Stimulated activated CD4-positive, alpha-beta T cell treated with anti-CD3 and anti-CD28 coated beads, TNF-alpha, amount 100 ng/mL, for 48 hours (primary cell): ENCODE measurements around the gene PRRC1.
A peak's percentile ranks its signal among the peaks of the same experiment; 100 is the strongest.
"Not testable (repeated sequence)": the region's sequence is repeated elsewhere in the genome, so short reads cannot be mapped to it uniquely, and the experiment has no call there.

ENCODE experiments used
- DNase-seq, 3 donors: peaks; one replicate each; pipeline ENCODE4 v3.0.0-alpha.2; 2020; ENCODE audit warnings: low read depth in 3 of 3

The PRRC1 gene

DNA sequence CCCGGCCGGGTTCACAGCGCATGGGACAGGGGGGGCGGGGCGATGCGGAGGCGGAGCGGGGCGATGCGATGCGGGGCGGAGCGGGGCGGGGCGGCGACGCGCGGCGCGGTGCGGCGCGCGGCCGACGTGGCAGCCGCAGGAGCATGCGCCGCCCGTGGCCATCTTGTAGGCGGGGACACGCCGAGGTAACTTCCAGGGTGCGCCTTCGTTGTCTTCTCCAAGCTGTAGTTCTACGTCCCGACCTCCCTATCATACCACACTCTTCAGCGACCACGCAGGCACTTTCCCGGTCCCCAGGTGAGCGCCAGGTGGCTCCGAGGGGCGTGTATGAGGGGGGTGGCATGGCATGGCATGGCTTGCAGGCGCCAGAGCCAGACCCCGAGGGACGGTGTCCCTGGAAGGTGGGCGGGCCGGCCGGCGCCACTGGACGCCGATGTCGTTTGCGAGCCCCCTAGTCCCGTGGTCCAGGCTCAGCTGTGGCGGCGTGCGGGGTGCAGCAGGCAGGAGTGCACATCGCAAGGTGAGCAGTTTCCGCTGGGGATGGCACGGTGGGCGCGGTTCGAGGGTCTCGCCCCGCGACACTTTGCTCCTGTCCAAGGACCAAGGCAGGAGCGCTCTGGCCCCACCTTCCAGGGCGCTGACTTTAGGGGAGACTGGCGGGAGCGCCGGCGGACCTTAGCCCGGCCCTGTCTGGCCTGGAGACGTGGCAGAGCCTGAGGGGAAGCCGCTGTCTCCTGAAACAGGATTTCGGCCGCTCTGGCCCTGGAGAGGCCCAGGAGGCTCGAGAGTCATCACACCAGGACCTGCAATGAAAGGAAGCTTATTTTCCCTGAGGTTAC is at the start of gene PRRC1:
Gene PRRC1, plus strand, starts transcription at position 161 of the 839 bp plus-strand sequence. CDS start 5,840 bp downstream, outside the sequence.
- DNase-seq: peak; percentile 58 to 79 (median 62)

DNA sequence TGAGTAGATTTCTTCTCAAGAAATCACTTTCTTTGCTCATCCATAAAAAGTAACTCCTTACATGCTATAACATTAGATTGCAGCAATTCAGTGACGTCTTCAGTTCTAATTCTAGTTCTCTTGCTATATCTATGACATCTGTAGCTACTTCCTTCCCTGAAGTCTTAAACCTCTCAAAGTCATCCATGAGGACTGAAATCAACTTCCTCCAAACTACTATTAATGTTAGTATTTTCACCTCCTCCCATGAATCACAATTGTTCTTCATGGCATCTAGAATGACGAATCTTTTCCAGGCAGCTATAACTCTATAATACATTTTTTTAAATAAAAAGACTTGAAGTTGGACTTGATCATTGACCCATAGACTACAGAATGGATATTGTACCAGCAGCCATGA is 46.2 kb upstream of the PRRC1 start:
- no peak for DNase-seq

DNA sequence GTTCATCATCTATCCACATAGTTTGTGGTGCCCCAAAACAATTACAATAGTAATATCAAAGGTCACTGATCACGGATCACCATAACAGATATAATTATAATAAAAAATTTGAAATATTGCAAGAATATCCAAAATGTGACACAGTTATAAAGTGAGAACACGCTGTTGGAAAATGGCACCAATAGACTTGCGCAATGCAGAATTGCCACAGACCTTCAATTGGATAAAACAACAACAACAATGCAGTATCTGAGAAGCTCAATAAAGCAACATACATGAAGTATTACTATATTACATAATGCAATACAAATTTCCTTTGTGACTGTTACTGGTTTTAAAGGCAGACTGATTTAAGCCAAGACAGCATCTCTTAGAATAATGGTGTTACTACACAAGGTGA is 44.7 kb upstream of the PRRC1 start:
- no peak for DNase-seq

DNA sequence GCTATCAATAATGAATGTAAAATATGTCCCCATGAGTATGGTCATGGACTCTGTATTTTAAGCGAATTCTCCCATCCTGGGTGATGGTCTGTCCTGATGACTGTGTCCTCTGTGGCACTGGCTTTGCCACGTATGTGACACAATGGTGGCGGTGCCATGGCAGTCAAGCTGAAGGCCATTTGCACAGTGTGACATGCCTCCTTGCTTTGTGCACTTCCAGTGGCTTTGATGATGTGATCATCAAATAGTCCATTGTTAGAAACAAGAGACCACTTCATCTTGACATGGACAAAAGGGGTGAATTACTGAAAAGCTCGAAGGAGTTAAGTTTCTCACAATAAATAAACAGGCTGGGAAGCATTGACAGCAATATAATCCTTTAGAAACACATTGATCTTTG is 31.0 kb upstream of the PRRC1 start:
- DNase-seq: no peak

DNA sequence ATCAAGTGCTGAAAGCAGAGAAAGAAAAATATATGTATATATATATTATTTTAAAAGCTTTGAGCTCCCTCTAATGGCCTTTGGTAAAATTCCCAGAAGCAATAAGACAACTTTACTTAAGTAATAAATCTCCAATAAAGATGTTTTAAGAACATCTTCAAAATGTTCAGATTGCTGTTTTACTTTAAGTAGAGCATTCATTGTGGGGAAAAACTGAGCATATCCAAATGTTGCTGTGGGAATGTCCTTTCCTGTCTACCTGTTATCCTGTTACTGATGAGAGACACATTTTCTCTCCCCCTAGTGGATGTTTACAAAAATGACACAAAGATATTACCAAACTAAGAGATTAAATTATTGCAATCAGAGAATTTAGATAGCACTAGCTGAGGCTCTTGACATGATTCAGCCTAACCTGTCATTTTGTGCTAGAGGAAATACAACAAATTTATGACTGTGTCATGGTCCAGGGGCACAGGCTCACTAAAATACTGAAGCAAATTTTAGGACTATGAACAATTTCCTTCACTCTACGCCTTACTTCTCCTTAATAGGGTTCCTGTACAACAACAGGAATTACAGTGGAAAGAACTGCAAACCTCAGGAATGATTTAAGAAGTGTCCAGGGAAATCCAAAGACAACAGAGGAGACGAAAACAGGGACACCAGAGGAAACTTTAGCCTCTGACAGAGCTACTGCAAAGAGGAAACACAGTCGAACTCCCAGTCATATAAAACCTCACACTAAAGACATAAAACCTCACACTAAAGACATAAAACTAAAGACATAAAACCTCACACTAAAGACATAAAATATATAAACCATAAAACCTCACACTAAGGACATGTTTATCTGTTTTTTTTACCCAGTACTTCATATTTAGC is 24.3 kb upstream of the PRRC1 start:
- DNase-seq: no peak

DNA sequence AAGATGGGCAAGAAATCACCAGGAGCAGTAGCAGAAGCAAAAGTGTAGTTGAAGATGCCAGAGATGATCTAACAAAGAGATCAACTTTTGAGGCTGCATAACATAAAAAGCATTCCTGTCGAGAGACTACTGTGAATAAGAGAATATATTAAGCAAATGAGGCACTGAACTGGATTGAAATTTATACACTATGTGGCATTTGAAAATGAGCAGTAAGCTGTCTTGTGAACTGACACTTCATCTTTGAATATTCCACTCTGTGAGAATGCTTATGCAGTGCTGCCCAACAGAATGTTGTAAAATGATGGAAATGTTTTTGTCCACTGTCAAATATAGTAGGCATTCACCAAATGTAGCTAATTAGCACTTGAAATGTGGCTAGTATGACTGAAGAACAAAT is 18.9 kb upstream of the PRRC1 start:
- DNase-seq: no peak

DNA sequence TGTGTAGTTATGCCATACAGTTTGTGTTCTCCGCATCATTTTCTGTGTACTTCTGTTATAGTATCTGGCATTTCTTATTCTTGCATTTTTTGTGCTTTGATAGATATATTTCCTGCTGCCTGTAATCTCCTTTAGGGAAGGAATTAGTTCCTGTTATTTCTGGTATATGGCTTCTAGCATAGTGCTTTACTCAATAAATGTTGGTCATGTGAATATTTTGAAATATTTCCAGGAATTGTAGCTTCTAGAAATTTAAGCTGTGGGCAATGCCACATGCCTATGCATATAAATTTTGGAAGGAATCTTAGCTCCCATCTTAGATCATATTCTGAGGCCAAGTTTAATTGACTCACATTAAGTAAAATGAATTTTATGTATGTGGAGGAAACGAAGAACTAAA is 11.5 kb upstream of the PRRC1 start:
- no peak for DNase-seq

DNA sequence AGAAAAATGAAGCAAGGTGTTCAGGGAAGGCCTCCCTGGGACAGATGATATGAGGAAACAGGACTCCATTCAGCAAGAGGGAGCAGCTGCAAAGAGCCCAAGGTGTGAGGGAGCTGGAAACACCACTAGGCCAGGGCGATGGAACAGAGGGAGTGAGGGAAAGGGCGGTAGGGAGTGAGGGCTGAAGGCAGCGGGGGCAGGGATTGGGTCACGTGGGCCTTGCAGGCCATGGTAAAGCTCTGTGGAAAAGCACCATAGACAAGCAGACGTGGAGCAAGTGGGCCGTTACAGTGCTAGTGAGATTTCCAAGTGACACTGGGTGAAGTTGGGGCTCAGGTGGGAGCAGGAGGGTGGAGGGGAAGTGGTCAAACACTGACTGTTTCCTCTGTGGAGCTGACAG is 10.8 kb upstream of the PRRC1 start:
- DNase-seq: no peak

DNA sequence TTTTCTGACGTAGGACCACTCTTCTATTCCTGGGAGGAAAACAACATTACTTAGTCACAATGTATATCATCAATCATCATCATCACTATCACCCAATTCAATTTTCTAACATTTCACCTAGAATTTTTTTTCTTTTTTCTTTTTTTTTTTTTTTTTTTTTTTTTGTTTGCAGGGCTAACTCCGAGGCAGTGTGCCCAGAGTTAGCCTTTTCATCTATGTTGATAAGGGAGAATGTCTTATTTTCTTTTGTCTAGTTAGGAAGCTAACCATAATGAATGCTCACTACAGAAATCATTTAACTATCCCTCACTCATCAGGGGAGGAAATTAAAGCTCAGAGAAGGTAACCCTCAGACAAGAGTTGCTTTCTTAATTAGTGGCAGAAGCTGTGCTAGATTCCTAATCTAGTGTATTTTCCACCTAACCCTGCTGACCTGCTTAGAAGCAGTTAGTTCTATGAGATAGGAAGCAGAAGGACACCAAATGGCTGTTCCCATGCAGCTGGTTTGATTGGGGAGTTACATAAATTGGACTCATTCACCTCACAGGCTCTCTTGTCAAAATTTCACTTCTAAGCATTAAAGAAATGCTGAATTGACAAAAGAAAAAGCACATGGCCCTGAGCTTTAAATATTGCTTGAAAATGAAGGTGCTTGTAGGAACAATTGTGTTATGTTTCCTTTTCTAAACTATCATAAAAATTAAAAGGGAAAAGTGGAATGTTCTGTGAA is 8.6 kb upstream of the PRRC1 start:
- DNase-seq: no peak

DNA sequence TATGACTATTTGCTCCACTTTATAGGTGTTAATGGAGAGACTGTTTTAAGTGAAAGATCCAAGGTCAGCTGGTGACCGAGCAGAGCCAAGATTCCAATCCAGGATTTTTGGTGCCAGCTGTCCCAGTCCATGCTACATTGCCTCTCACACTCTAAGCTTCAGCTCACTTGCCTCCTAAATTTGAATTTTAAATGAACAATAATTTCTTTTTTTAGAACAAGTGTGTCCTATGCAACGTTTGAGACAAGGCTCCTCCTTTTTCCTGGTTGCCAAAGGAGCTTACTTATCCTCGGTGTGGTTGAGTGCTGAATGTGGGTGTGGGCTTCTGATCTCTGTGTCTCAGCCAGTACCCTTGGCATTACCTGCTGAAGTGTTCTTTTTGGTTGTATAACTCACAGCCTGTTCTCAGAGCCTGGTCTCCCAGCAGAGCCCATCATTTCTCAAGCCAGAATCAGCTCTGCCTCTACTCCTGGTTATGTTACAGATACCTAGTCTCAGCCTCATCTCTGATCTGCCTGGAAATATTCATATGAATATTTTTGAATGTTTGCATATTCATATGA is 4.0 kb upstream of the PRRC1 start:
- DNase-seq: no peak

DNA sequence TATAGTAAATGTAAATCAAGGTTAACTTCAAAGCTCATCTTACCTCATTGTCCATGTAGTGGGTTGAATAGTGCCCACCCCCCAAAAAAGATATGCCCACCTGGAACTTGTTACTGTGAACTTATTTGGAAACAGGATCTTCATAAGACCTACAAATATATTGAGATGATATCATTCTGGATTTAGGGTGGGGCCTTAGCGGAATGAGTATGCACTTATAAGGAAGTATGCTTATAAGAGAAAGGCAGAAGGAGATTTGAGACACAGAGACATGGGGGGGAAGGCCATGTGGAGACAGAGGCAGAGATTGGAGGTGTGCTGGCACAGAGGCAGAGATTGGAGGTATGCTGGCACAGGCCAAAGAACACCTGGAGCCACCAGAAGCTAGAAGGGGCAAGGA is 2.6 kb upstream of the PRRC1 start:
- no peak for DNase-seq

DNA sequence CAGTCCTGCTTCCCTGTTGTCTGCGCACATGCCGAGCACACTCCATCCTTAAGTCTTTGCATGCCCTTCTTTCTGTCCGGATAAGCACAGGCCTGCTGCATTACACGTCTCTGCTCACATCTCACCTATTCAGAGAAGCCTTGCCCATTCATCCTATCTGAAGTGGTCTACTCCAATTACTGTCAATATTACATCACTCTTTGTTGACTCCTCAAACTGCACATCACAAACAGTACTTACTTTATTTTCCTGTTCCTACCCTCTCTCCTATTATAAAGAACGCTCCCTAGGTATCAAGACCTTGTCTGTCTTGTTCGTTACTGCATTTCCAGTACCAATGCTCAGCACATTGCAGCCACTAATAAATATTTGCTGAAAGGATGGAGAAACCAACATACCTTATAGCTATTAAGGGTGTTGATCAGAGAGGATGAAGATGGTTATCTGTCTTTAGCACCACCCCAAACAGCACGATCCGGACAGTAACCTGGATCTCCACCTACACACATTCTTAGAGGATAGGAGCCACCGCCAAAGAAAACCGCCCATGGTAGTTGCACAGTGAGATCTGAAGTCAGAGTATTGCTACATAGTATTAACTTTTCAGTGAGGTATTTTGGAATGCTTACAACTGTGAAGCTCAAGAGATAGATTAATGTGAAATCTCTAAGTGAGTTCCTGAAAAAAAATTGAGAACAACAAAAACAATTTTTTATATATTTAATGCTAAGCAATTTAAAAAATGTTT is 1.6 kb upstream of the PRRC1 start:
- DNase-seq: no peak

DNA sequence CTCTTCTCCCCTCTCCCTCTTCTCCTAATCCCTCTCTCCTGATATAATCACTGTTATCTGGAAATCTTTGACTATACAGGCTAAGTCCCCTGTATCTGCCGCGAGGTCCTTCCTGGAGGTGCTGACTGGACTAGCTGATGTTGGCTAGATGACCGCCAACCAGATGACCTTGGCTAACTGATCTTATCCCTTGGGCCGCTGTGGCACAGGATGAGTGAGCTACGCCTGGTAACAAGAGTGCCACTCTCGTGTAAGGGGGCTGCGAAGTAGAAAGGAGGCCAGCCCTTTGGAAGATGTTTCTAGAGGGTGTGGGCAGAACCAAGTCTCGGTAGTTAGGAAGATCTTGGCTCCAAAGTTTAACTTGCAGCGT is 345 bp upstream of the PRRC1 start:
- no peak for DNase-seq

DNA sequence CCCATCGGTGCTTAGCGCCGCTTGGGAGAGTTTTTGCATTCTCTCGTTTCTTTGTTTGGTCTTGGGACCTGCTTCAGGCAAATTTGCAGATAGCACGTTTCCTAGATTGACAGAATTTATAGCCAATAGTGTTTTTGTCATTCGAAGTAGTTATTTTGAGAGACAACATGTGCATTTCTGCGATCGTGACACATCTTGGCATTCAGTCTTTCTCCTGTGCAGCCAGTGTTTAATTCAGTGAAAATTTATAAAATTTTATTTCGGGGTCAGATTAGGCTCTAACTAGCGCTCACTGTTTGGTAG is 830 bp downstream of the PRRC1 start:
- DNase-seq: no peak

DNA sequence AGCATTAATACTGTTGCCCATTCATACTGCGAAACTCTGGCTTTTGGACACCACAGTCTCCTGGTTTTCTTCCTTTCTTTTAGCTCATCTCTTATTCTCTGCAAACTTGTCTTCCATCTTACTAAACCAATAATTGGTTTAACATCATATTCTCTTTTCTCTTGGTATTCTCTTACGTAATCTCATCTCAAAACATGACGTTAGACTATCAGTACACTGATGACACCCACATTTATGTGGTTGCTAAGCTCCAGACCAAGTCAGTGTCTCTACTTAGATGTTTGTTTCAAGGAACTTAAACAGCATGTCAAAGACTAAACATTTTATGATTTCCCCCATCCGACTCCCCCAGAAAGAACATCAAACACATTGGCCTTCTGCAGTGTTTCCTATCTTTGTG is 2.1 kb downstream of the PRRC1 start:
- no peak for DNase-seq

DNA sequence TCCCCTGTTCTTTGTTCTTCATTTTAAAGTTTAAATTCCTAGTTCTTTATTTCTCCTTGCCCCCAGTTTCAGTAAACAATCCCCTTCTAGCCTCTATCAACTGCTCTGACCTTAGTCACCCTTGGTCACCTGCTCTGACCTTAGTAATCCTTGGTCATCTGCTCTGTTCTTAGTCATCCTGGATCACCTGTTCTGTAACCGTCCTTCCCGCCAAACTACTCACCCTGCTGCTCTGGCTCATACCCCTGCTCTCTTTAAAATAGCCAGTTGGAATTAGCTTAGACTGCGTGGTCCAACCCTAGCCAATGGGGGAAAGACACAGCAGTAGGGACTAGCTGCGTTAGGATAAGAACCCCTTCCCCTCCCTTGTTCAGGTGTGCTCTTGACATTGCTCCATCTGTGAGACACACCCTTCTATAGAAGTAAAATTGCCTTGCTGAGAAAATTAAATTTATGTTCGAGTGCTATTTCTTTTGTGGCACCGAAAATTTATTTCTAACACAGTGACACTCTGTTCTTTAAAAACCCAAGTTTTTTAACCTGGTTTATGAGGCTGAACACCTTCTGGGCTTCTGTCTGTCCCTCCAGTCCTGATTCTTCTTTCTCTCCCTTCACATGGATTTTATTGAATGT is 3.8 kb downstream of the PRRC1 start:
- DNase-seq: no peak

DNA sequence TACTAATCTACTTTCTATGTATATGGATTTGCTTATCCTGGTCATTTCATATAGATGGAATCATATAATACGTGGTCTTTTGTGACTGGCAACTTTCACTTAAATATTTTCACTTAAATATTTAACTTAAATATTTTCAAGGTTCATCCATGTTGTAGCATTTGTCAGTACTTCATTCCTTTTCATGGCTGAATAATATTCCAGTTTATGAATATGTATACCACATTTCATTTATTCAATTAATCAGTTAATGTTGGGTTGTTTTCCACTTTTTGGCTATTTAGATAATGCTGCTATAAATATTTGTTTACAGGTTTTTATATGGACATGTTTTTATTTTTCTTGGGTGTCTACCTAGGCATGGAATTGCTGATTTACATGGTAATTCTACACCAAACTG is 7.7 kb downstream of the PRRC1 start:
- no peak for DNase-seq

DNA sequence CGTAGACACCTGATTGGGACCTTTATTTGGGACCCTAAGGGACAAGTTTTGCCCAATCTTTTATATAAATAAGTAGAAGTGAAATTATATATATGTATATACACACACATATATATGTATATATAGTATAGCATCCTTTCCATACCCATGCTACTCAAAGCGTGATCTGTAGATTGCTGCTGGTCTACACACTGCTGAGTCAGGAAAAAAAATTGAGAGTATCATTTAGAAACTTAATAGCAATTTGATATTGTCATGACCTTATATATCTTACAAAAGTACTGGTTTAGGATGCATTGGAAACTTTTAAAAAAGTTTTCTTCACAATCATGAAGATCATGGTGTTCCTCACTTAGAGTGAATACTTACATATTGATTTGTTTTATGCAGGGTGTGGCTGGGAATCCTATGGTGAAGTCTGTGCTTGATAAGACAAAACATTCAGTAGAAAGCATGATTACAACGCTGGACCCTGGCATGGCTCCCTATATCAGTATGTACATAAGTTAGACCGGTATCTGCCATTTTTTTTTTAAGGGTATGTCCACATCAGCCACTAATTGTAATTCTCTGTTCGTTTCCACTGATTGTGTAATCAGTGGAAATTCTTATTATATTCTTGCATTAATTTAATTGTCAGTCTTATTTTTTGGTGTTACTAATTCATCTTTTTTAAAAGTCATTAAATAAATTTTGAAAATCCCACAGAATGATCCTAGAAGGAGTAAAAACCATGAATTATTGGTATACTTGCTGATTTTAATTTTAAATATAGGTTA is 12.7 kb downstream of the PRRC1 start:
- no peak for DNase-seq

DNA sequence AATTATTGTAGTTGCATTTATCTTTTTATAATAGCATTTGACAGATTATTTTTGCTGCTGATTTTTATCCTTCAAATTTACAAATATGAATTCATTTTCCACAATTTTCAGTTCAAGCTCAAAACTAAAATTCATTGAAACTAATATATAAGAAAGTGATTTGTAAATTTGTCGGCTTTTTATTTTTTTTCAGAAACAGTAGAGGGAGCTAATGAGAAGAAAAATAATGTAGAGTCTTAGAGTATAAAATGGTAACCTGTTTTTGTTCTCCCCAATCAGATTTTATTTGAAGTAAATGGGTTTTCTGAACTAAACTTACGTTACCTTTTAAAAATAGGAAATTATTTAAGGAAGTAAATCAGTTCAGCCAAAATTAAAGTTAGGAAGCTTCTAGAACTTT is 19.2 kb downstream of the PRRC1 start:
- no peak for DNase-seq

DNA sequence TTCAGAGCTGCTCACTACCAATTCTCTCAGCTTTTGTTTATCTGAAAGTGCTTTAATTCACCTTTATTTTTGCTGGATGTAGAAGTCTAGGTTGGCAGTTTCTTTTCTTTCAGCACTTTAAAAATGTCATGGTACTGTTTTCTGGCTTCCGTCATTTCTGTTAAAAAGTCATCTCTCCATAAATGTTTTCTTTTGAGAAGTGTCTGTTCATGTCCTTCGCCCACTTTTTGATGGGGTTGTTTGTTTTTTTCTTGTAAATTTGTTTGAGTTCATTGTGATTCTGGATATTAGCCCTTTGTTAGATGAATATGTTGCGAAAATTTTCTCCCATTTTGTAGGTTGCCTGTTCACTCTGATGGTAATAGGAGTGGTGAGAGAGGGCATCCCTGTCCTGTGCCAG is 23.1 kb downstream of the PRRC1 start:
- not testable (repeated sequence) for DNase-seq
